NCI-H2227 treated with DMSO at 0.1 percent for 48 hours (cell line): ENCODE data around the gene PRKCA.

ENCODE experiments used
- DNase-seq: peaks from one replicate; lab custom pipeline; 2025; lab: John Stamatoyannopoulos, UW

The PRKCA gene

GRCh38 chr17:66414561-66415175, 112.3 kb downstream of the PRKCA start:
- no peak for DNase-seq

GRCh38 chr17:66415366-66416206, 113.2 kb downstream of the PRKCA start:
- DNase-seq: no peak

- DNase-seq: no peak
Measured at GRCh38 chr17:66416207-66416940, 114.0 kb downstream of the PRKCA start.

GRCh38 chr17:66417300-66417719, 114.9 kb downstream of the PRKCA start:
- DNase-seq: no peak

- no peak for DNase-seq
Measured at GRCh38 chr17:66420961-66421371, 118.6 kb downstream of the PRKCA start.

- no peak for DNase-seq
Measured at GRCh38 chr17:66422186-66422585, 119.8 kb downstream of the PRKCA start.

GRCh38 chr17:66423056-66423955, 120.9 kb downstream of the PRKCA start:
- DNase-seq: no peak

GRCh38 chr17:66425756-66426396, 123.5 kb downstream of the PRKCA start:
- DNase-seq: no peak

GRCh38 chr17:66426397-66427033, 124.1 kb downstream of the PRKCA start:
- DNase-seq: no peak

- no peak for DNase-seq
Measured at GRCh38 chr17:66427134-66427533, 124.7 kb downstream of the PRKCA start.

- no peak for DNase-seq
Measured at GRCh38 chr17:66429680-66430079, 127.3 kb downstream of the PRKCA start.

- no peak for DNase-seq
Measured at GRCh38 chr17:66430846-66431795, 128.7 kb downstream of the PRKCA start.

GRCh38 chr17:66431910-66432309, 129.5 kb downstream of the PRKCA start:
- DNase-seq: no peak

- DNase-seq: no peak
Measured at GRCh38 chr17:66432411-66432957, 130.1 kb downstream of the PRKCA start.

- no peak for DNase-seq
Measured at GRCh38 chr17:66432996-66433551, 130.7 kb downstream of the PRKCA start.

GRCh38 chr17:66435182-66435581, 132.8 kb downstream of the PRKCA start:
- no peak for DNase-seq

- no peak for DNase-seq
Measured at GRCh38 chr17:66436631-66437030, 134.2 kb downstream of the PRKCA start.

GRCh38 chr17:66437476-66438026, 135.1 kb downstream of the PRKCA start:
- no peak for DNase-seq

- no peak for DNase-seq
Measured at GRCh38 chr17:66438101-66438500, 135.7 kb downstream of the PRKCA start.
